ENCODE measurements around the gene CYBRD1. TPM values are rescaled to one million over a fixed set of nuclear protein-coding genes. Genes with fewer than 3 reads are reported as not detected.

CYBRD1 gene
- total RNA-seq, 4 donors from 2014 or later = 99.4 to 218 (median 157) TPM

DNA sequence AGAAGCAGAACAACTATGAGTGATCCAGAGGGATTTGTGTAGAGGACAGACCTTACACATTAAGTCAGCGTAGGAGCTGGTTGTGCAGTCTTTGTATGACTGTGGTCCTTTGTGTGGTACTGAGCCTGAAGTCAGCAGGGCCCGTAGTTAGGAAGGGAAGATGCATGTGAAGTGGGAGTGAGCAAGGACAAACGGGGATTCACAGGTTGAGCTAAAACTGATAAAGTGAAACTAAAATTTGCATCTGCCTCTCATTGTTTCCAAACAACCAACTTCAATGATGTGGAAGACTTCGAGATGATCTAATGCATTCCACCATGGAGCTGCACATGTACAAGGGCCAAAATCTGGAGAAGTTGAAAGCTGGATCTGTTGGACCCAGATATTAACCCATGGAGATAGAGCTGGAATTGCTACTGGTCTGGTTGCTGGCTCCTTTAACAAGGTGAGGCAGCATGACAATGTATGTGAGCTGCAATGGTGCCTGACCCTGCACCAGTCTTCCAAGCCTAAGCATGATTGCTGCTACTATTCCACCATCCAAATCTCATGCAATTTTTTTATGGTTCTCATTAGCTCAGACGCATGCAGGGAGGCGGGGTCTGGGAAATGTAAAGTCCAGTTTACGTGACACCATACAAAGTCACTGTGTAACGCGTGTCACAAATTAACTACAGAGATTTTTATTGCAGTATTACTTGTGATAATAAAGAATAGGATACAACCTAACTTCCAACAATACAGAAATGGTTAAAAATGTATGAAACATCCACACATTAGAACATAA, 12.1 kb upstream of the CYBRD1 start:
- H3K9me3 ChIP-seq = no peaks in the 10 kb centered on the region
- no peak overlapping the region for H3K4me3 ChIP-seq
- 87% methylated on average over 9 of the region's 9 CpGs for WGBS
- peaks cover 7% of the 10 kb centered on the region for H3K4me1 ChIP-seq
- TF ChIP-seq, protein P1, sequence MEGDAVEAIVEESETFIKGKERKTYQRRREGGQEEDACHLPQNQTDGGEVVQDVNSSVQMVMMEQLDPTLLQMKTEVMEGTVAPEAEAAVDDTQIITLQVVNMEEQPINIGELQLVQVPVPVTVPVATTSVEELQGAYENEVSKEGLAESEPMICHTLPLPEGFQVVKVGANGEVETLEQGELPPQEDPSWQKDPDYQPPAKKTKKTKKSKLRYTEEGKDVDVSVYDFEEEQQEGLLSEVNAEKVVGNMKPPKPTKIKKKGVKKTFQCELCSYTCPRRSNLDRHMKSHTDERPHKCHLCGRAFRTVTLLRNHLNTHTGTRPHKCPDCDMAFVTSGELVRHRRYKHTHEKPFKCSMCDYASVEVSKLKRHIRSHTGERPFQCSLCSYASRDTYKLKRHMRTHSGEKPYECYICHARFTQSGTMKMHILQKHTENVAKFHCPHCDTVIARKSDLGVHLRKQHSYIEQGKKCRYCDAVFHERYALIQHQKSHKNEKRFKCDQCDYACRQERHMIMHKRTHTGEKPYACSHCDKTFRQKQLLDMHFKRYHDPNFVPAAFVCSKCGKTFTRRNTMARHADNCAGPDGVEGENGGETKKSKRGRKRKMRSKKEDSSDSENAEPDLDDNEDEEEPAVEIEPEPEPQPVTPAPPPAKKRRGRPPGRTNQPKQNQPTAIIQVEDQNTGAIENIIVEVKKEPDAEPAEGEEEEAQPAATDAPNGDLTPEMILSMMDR (IDR thresholded peaks at IDR 0.05) = no peak
- TF ChIP-seq POLR2A (IDR thresholded peaks at IDR 0.05) = no peak
- no peak for TF ChIP-seq EP300 (IDR thresholded peaks at IDR 0.05)
- no peak for TF ChIP-seq POLR2AphosphoS5 (IDR thresholded peaks at IDR 0.05)
- DNase-seq (ENCODE audit: low spot score in 2 of 2) = no peak
- no peak overlapping the region for H3K27ac ChIP-seq
- no peaks in the 10 kb centered on the region for H3K27me3 ChIP-seq
- H3K36me3 ChIP-seq = no peaks in the 10 kb centered on the region

DNA sequence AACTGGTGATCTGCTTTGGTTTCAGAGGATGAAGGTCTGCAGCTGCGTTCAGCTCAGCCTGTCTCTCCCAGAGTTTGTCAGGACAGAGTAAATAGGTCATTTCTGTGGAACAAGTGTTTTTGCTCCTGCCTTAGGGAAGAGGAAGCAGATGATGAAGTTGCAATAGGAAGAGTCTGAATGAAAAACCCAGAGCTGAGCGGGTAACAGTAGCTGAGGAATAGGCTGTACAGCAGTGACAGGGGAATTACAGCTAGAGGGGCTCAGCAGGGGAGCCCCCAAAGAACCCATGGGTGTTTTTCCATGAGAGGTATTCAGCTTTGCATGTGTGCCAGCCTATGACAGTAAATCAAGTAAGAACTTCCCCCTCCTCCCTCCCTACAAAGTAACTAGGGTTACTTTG, 10.3 kb upstream of the CYBRD1 start:
- no peaks in the 10 kb centered on the region for H3K27me3 ChIP-seq
- H3K9me3 ChIP-seq = no peaks in the 10 kb centered on the region
- no peak for TF ChIP-seq POLR2A (IDR thresholded peaks at IDR 0.05)
- no peak for TF ChIP-seq EP300 (IDR thresholded peaks at IDR 0.05)
- no peak for TF ChIP-seq POLR2AphosphoS5 (IDR thresholded peaks at IDR 0.05)
- TF ChIP-seq, protein P1 (IDR thresholded peaks at IDR 0.05) = no peak
- DNase-seq (ENCODE audit: low spot score in 2 of 2) = no peak
- no peak overlapping the region for H3K27ac ChIP-seq
- no peaks in the 10 kb centered on the region for H3K36me3 ChIP-seq
- peaks cover 7% of the 10 kb centered on the region for H3K4me1 ChIP-seq
- H3K4me3 ChIP-seq = no peak overlapping the region
- 77% methylated on average over 2 of the region's 2 CpGs for WGBS

DNA sequence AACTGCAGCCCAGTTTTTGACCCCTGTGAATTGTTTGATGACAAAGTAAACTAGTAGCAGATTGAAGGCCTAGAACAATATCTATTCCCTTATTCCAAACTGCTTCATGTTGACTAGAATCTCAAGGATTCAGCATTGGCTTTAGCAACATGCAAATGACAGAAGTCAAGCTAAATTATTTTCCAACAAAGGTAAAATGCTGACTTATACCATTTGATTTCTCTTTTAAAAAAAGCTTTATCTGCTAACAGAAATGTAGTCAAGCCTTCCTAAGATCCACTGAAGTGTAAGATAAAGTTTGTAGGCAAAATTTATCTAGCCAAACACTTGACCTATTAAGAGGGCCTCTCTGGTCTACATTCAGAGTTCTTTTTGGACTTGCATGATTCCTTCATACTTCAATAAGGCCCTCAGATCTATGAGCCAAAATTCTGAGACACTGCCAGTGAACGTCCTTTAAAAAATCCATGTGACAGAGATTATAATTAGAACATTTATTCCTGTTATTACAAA, 9.5 kb upstream of the CYBRD1 start:
- DNase-seq (ENCODE audit: low spot score in 2 of 2) = no peak
- Histone ChIP-seq H3K27ac (no peak overlapping the region), H3K4me3 (no peak overlapping the region), H3K27me3 (no peaks in the 10 kb centered on the region), H3K9me3 (no peaks in the 10 kb centered on the region), H3K4me1 (peaks cover 7% of the 10 kb centered on the region), H3K36me3 (no peaks in the 10 kb centered on the region)
- TF ChIP-seq POLR2A (IDR thresholded peaks at IDR 0.05) (no peak), POLR2AphosphoS5 (IDR thresholded peaks at IDR 0.05) (no peak), EP300 (IDR thresholded peaks at IDR 0.05) (no peak)
- TF ChIP-seq, protein P1 (IDR thresholded peaks at IDR 0.05) = no peak
- WGBS = 13% methylated on average over 1 of the region's 1 CpG

DNA sequence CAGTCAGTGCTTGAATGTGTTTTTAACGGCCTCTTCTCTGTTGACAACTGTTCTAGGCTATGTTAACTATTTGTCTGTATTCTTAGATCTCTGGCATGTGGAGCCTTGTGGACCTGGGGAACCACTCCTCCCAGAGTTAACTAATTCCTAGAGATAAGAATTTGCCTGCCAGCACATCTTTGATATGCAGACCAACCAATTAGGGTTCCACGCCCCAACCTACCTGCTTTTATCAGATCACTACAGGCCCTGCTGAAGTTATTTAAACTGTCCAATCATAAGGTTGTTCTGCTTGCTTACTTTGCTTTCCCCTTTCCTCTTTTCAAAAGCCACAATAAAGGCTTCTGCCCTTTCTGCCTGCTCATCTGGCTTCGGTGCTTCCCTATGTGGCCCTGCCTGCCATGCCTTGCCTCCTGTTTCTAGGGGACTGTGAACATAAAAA, 8.5 kb upstream of the CYBRD1 start:
- Histone ChIP-seq H3K4me3 (no peak overlapping the region), H3K27ac (no peak overlapping the region)
- 47% methylated on average over 3 of the region's 3 CpGs for WGBS

More for the DNA sequence above, 8.5 kb upstream of the CYBRD1 start:
- no peaks in the 10 kb centered on the region for H3K27me3 ChIP-seq
- H3K9me3 ChIP-seq = no peaks in the 10 kb centered on the region
- DNase-seq (ENCODE audit: low spot score in 2 of 2) = no peak
- TF ChIP-seq POLR2A (IDR thresholded peaks at IDR 0.05) (no peak), POLR2AphosphoS5 (IDR thresholded peaks at IDR 0.05) (no peak)
- TF ChIP-seq, protein P1 (IDR thresholded peaks at IDR 0.05) = no peak
- H3K4me1 ChIP-seq = peaks cover 7% of the 10 kb centered on the region
- no peaks in the 10 kb centered on the region for H3K36me3 ChIP-seq
